Stimulated activated CD8-positive, alpha-beta memory T cell treated with anti-CD3 and anti-CD28 coated beads, Interleukin-15, amount 100 ng/mL, for 1 hour (primary cell): ENCODE data around the gene GRK1.

Experiments
- DNase-seq: peaks from one replicate; pipeline ENCODE4 v3.0.0-alpha.2; 2020; ENCODE audit warnings: low read depth

Gene GRK1

GRCh38 chr13:113650275-113650674 is 16.7 kb upstream of the GRK1 start:
- no peak for DNase-seq

DNA sequence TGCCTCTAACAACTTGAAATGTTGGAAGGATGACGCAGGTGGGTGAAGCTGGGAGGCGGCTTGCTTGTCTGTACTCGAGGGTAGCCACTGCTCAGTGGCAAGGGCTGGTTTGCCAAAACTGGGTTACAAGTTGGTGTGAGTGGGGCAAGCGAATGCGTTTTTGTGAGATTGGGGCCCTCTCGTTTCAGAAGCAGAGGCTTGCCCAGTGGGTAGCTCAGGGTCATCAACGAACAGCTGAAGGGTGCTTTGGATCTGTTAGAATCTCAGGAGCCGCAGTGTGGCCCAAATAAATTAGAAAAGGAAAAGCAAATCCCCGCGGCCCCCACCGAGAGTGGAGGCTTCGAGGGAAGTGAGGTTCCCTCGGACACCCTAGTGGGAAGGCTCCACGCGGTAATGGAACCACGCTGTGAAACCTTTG is 16.3 kb upstream of the GRK1 start:
- no peak for DNase-seq

- no peak for DNase-seq
Measured at GRCh38 chr13:113651511-113652403, 15.3 kb upstream of the GRK1 start.

DNA sequence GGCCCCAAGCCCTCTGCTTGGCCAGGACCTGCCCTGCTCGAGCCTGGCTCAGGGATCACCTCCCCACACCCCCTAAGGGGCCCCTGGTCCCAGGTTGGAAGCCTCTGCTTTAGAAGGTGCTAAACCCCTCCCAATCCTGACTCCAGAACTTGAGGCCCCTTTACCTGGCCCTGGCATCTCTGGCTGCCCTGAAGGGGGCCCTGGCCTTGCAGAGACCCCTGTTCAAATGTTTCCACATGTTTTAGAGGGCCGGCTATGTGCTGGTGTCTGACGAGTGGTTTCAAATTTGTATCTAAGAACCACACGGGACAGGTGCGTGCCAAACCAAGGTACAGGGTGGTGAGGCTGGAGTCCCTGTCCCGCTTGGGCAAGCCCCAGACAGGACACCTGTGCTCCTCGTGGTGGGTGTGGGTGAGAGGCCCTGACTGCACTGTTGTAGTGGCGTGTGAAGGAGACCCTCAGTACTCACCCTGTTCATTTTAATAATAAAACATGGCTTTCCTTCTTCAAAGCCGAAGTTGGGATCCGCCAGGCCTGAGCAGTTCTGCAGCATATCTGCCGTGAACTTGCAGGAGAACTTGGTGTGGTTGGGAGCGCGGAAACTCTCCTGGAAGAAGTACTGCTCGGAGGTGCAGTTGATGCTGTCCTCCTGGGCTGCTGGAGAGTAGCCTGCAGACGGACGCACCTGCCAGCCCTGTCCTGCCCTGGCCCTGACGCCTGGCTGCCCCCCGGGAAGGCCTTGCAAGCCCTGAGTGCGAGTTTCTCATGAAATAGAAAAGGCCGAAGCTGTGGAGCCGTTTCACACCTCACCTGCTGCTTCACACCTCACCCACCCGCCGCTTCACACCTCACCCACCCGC is 14.4 kb upstream of the GRK1 start:
- DNase-seq: no peak

DNA sequence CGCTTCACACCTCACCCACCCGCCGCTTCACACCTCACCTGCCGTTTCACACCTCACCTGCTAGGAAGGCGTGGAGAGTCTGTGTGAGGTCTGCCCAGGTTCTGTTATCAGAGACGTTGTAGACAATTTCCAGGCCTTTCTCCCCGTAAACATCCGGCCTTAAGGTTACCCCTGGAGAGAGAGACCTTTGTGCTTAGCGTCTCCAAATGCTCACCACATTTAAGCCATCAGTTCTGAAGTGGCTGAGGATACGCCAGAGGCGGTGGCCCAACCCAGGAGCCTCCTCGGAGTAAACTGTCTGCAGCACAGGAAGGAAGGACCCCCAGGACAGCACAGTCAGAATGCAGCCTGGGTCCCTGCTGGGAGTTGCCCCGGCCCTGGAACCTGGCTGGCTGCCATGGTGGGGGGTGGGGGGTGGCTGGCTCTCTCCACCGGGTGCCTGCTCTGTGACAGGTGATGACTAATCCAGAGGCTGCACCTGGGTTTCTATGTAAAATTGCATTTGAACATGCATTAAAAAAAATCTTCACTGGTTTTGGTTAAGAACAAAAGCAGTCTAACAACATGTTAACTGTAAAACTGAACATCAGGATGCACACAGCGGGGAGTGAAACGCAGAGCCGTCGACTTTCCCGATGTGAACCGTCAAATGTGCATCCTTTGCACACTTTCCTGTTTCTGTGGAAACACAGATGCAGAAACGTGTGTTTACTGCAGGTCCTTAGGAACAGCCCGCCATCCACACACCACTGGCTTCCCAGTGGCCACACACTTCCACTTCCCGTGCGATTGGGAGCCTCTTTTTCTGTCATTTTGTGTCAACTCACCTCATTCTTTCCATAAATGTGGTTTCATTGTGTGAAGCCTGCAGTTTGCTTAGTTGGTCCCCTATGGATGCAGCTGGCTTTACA is 13.5 kb upstream of the GRK1 start:
- DNase-seq: no peak

GRCh38 chr13:113654175-113654560 is 12.9 kb upstream of the GRK1 start:
- DNase-seq: no peak

GRCh38 chr13:113654591-113655345 is 12.3 kb upstream of the GRK1 start:
- DNase-seq: no peak

DNA sequence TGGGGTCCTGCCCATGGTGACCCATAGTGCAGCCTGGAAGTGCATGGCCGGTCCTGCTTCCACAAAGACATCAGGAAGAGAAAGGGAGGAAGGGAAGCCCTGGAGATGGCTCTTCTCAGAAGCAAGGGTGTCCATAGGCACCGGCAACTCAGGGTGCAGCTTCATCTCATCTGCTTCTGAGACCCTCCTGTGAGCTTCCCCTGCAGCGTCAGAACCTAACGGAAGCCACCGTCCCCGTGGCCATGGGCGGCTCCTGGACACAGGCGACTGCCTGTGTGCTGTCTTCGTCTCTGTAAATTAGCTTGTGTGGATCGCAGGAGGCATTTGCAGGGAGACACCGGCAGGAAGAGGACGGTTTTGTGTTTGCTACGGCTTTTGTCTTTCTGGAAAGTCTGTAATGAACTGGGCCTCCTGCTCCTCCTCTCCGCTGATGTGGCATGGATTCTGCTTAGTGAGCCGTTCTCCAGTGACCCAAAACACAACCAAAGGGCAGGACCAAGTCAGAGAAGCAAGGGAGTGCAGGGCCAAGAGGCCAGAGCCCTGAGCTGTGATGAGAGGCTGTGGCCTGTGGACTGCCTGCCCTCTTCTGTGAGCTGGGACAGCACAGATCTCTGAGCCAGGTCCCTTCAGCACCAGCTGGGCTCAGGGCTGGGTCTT is 11.5 kb upstream of the GRK1 start:
- no peak for DNase-seq

DNA sequence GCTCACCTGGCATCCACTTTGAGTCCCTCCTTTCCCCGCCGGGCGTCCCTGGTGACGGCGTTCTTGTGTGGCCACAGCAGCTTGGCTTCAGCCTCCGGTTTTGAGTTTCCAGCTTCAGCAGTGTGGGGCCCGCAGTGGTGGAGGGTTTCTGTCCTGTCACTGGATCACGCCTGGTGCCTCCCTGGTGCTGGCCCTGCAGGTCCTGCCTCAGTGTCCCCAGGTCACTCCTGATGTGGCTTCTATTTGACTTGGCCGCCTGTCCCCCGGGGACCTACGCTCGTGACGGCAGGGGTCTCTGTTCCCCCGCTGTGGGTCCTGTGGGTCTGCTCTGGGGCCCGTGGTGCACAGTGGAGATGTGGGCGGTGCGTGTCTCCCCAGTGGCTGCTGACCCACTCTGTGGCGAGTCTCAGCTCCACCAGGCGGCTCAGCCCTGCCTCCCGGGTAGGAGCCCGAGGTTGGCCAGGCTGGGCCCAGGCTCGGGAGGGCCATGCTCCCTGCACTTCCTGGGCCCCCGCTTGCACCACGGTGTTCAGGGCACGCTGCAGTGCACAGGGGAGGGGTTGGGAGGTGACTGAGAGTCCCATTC is 10.9 kb upstream of the GRK1 start:
- DNase-seq: no peak

DNA sequence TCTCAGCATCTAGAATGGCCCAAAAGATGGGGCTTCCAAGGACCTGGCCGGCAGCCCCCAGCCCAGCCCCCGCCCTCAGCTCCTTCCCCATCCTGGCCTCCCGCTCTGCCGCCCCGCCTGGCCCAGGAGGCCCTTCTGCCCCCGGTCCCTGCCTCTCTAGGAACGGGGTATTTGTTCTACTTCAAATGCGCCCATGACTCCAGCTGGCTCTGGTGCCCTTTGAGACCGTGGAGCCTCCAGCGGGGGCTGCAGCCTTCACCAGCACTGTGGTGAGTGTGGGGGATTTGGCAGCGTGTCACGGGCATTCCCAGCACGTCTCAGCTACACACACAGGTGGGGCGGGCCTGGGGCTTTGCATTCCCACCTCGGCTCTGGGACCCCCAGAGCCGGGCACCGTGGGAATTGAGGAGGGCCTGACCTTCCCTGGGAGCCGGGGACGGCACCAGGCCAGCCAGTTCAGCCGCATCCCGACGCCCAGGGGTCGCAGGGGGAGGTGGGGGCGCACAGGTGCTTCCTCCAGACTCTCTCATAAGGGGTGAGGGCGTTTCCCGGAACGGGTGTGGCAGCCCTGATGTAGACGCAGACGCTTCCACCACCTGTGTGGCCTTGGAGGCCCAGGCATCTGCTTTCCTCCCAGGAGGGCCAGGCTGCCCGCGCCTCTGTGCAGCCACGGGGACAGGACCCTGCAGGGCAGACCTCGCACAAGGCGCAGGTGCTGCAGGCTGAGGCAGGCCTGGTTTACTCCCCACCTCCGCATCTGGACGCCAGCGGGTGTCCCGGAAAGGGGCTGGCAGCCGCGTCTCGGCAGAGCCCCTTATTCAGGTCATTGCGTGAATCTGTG is 10.0 kb upstream of the GRK1 start:
- DNase-seq: no peak

DNA sequence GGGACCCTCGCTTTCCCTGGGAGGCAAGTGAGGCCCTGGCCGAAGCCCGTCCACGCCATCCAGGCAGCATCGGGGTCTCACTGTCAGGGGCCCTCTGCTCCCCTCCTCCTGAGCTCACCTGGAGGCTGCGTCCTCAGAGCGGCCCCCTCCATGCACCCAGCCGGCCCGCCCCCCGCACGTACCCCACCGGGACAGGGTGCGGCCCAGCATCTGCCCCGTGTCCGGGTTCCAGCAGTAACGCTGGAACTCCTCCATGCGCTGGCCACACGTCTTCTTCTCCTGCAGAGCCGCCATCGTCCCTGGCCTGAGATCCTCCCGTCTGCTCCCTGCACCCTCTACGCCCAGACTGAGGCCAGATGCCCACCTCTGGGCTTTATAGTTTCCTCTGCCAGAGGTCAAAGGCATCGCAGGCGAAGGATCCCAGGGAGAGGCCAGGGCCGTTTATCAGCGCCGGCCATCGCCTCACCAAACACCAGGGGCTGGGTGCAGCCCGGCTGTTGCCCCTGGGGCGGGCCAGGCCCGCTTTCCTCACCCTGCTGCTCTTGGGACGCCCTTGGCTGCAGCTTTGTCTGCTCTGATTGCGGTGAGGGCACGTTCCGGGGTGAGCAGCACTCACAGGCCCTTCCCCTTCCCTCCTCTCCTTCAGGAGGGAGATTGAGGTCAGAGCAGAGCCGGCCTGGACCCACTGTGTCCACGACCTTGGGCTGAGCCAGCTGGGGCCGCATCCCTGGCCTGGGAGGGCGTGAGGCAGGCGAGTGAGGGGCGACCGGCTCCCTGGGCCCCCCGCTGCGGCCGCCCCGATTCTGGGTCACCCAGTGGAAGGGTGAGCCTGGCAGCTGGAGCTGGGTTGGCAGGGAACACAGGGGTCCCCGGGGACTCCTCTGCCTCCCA is 8.9 kb upstream of the GRK1 start, which contains the start of gene ATP4B:
Gene ATP4B (minus strand): TSS at position 348 of the 891 bp plus-strand sequence. CDS start 54 bp downstream, at position 294.
- no peak for DNase-seq

DNA sequence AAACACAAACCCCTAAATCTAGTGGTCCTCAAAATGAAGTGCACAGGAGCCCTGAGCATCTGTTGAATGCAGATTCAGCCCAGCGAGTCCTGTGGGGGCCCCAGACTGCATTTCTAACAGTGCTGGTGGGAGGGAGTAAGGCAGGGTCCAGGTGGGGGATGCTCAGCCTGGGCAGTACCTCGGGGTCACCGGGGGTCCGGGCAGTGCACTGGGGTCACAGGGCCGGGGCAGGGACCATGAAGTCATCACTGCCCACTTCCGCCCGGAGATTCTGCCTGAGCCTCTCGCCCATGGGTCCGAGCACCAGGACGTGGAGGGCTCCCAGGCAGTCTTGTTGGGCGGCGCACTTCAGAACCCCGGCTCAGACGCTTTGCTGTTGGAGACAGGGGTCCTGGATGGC is 8.2 kb upstream of the GRK1 start:
- DNase-seq: no peak

GRCh38 chr13:113659337-113659736 is 7.7 kb upstream of the GRK1 start:
- no peak for DNase-seq

- no peak for DNase-seq
Measured at GRCh38 chr13:113660066-113660465, 7.0 kb upstream of the GRK1 start.

DNA sequence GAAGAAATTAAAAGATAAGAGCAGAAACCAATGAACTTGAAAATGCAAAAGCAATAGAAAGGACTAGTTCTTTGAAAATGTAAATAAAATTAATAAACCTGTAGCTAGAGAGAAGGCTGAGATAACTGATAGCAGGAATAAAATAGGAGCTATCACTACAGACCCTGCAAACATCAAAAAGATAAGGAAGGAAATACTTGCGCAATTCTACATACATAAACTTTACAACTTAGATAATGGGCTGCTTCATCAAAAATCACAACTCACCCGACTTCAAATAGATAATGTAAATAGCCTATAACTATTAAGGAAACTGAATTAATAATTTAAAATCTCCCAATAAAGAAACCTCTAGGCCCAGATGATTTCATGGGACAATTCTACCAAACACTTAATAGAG is 5.5 kb upstream of the GRK1 start:
- no peak for DNase-seq

DNA sequence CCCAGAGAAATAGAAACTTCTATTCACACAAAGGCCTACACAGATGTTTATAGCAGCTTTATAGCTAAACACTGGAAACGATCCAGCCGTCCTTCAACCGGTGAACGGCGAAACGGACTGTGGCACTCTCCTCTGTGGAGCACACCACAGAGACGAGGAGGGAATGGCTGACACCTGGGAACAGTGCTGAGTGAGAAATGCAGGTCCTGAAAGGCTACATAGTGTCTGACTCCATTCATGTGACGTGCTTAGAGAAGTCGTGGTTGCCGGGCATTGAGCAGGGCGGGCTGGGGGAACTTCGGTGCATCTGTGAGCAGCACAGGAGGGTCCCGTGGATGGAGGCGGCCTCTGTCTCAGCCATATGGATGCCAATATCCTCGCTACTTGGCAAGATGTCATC is 3.1 kb upstream of the GRK1 start:
- DNase-seq: no peak

DNA sequence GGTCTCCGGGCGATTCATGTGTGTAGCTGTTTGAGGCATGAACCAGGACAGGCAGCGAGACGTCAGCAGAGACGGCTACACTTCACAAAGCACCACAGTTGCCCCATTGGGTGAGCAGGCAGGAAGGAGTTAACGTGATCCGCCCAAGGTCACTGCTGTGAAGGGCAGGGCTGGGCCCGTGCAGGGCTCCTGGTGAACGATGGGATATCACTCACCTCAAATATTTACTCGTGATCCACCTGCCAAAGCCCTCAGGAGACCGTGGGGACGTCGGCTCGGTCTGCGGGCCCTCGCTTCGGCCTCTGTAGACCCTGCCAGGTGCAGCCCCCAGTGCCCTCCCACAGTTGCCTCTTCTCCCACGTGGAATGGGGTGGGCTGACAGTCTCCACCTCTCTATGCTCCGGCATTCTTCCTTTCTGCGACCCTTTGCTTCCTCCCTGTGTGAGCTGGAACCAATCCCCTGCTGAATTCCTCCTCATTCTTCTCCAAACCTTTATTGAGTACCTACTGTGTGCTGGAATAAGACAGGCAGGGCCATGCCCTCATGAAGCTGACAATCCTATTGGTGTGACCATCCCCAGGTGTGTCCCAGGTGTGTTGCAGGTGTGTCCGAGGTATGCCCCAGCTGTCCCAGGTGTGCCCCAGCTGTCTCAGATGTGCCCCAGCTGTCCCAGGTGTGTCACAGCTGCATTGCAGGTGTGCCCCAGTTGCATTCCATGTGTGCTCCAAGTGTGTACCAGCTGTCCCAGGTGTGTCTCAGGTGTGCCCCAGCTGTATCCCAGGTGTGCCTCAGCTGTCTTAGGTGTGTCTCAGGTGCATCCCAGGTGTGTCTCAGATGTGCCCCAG is 2.0 kb upstream of the GRK1 start:
- DNase-seq: no peak
